ENCODE measurements around the gene CDKN2C.
"Not testable (repeated sequence)": the region's sequence is repeated elsewhere in the genome, so short reads cannot be mapped to it uniquely, and the experiment has no call there.

The CDKN2C gene

DNA sequence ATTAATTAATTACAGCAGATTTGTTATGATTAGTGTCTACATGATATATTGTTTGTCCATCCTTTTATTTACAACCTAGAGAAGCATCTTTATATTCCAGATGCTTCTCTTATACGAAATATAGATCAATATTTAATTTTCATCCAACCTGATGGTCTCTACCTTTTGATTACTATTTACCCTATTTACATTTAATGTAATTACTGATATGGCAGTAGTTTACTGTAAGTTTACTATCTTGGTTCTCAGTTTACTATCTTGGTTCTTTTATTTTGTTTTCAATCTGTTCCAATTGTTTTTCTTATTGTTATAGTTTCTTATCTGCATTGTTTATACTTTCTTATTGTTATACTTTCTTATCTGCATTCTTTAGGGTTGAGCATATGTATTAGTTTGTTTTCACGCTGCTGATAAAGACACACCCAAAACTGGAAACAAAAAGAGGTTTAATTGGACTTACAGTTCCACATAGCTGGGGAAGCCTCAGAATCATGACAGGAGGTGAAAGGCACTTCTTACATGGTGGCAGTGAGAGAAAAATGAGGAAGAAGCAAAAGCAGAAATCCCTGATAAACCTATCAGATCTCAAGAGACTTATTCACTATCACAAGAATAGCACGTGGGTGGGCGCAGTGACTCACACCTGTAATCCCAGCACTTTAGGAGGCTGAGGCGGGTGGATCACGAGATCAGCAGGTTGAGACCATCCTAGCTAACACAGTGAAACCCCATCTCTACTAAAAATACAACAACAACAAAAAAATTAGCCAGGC, 38.9 kb upstream of the CDKN2C start:
- no peak for DNase-seq (ENCODE audit: low spot score)
- in situ Hi-C loops (cut with MboI; ENCODE audit: low pct_unique_long_range_greater_than_20kb, low sequenced_read_pairs, unreplicated experiment) = loop anchor here (10.0 kb wide), 1 partner anchor 114 kb away; no protein-coding TSS in a partner anchor
- TF ChIP-seq, protein P1, sequence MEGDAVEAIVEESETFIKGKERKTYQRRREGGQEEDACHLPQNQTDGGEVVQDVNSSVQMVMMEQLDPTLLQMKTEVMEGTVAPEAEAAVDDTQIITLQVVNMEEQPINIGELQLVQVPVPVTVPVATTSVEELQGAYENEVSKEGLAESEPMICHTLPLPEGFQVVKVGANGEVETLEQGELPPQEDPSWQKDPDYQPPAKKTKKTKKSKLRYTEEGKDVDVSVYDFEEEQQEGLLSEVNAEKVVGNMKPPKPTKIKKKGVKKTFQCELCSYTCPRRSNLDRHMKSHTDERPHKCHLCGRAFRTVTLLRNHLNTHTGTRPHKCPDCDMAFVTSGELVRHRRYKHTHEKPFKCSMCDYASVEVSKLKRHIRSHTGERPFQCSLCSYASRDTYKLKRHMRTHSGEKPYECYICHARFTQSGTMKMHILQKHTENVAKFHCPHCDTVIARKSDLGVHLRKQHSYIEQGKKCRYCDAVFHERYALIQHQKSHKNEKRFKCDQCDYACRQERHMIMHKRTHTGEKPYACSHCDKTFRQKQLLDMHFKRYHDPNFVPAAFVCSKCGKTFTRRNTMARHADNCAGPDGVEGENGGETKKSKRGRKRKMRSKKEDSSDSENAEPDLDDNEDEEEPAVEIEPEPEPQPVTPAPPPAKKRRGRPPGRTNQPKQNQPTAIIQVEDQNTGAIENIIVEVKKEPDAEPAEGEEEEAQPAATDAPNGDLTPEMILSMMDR (IDR thresholded peaks at IDR 0.05; ENCODE audit: extremely low read depth, insufficient read depth, missing control alignments) = no peak

DNA sequence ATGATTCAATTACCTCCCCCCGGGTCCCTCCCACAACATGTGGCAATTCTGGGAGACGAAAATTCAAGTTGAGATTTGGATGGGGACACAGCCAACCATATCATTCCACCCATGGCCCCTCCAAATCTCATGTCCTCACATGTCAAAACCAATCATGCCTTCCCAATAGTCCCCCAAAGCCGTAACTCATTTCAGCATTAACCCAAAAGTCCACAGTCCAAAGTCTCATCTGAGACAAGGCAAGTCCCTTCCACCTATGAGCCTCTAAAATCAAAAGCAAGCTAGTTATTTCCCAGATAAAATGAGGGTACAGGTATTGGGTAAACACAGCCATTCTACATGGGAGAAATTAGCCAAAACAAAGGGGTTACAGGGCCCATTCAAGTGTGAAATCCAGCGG, 38.0 kb upstream of the CDKN2C start:
- in situ Hi-C loops (cut with MboI; ENCODE audit: low pct_unique_long_range_greater_than_20kb, low sequenced_read_pairs, unreplicated experiment) = loop anchor here (10.0 kb wide), 1 partner anchor 113 kb away; no protein-coding TSS in a partner anchor
- not testable (repeated sequence) for DNase-seq (ENCODE audit: low spot score)

DNA sequence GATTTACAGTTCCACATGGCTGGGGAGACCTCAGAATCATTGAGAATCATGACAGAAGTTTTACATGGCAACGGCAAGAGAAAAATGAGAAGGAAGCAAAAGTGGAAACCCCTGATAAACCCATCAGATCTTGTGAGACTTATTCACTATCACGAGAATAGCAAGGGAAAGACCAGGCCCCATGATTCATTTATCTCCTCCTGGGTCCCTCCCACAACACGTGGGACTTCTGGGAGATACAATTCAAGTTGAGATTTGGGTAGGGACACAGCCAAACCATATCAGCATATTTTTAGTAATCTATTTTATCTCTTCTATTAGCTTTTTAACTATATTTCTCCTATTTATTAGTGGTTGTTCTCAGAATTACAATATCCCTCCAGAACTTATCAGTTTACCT, 36.3 kb upstream of the CDKN2C start:
- DNase-seq (ENCODE audit: low spot score) = not testable (repeated sequence)
- in situ Hi-C loops (cut with MboI; ENCODE audit: low pct_unique_long_range_greater_than_20kb, low sequenced_read_pairs, unreplicated experiment) = loop anchor here (10.0 kb wide), 1 partner anchor 111 kb away; no protein-coding TSS in a partner anchor

DNA sequence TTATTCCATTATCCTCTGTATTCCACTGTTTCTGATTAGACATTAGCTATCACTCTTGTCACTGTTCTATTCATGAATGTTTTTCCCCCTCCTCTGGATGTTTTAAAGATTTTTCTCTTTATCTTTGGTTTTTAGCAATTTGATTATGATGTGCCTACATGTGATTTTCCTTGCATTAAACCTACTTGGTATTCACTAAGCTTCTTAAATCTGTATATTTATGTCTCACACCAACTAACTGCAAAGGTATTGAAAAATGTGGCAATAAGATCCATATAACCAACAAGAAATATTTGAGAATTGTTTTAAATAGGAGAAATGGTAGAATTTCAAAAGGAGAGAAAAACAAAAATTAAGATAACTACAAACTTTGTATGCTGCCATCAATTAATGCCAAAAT, 35.2 kb upstream of the CDKN2C start:
- TF ChIP-seq, protein P1 (IDR thresholded peaks at IDR 0.05; ENCODE audit: extremely low read depth, insufficient read depth, missing control alignments) = no peak
- no peak for DNase-seq (ENCODE audit: low spot score)
- in situ Hi-C loops (cut with MboI; ENCODE audit: low pct_unique_long_range_greater_than_20kb, low sequenced_read_pairs, unreplicated experiment) = loop anchor here (10.0 kb wide), 1 partner anchor 110 kb away; no protein-coding TSS in a partner anchor

DNA sequence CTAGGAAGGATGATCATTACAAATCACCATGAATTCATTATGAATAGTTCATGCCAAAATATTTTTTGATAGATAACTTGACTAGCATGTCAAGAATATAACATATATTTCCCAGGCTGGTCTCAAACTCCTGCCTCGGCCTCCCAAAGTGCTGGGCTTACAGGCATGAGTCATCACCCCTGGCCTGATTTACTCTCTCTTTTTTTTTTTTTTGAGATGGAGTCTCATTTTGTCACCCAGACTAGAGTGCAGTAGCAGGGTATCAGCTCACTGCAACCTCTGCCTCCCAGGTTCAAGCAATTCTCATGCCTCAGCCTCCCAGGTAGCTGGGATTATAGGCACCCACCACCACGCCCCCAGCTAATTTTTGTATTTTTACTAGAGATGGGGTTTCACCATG, 34.8 kb upstream of the CDKN2C start:
- DNase-seq (ENCODE audit: low spot score) = not testable (repeated sequence)
- in situ Hi-C loops (cut with MboI; ENCODE audit: low pct_unique_long_range_greater_than_20kb, low sequenced_read_pairs, unreplicated experiment) = loop anchor here (10.0 kb wide), 1 partner anchor 110 kb away; no protein-coding TSS in a partner anchor

DNA sequence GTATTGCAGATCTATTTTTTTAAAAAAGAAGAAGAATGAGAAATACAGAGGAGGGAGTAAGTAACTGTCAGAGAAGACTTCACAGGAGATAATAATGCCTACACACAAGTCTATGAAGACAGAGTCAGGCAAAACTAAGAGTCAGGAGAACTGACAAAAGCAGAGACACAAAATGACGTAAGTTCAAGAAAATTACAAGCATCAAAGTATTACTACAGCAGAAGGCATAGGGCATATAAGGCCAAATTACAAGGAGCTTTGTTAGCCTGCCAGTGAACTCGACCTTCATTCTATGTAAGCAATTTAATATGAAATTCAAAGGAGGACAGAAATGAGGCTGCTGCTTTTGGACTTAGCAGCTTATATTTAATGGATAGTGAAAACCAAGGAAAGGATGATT, 33.7 kb upstream of the CDKN2C start:
- DNase-seq (ENCODE audit: low spot score) = no peak
- TF ChIP-seq, protein P1 (IDR thresholded peaks at IDR 0.05; ENCODE audit: extremely low read depth, insufficient read depth, missing control alignments) = no peak
- in situ Hi-C loops (cut with MboI; ENCODE audit: low pct_unique_long_range_greater_than_20kb, low sequenced_read_pairs, unreplicated experiment) = loop anchor here (10.0 kb wide), 1 partner anchor 108 kb away; no protein-coding TSS in a partner anchor

DNA sequence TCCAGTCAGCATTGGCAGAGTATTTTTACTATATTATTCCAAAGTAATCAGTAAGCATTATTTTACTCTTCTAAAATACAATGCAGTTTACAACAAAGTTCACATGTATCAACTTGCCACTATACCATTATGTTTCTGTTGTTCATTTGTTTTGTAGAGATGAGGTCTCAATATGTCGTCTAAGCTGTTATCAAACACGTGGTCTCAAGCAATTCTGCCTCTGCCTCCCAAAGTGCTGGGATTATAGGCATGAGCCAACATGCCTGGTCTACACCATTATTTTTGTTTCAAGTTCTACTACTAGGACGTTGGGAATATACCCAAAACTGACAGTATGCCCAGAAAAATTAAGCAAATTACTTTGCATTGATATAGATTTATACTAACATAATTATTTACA, 29.8 kb upstream of the CDKN2C start:
- in situ Hi-C loops (cut with MboI; ENCODE audit: low pct_unique_long_range_greater_than_20kb, low sequenced_read_pairs, unreplicated experiment) = no loop called here
- TF ChIP-seq, protein P1 (IDR thresholded peaks at IDR 0.05; ENCODE audit: extremely low read depth, insufficient read depth, missing control alignments) = no peak
- no peak for DNase-seq (ENCODE audit: low spot score)

DNA sequence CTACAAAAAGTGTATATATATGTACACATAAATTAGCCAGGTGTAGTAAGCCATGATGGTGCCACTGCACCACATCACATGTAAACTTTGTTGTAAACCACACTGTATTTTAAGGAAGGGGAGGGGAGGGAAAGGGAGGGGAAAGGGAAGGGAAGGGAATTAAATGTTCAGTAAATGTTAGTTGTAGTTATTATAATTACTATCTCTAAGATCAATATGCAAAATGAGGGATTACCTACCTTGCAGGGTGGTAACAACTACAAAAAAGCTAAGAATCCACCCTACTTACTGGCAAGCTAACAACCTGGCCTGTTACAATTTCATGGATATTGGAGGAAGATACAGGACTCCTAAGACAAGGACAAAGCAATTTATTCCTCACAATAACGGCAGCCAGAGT, 27.7 kb upstream of the CDKN2C start:
- no peak for DNase-seq (ENCODE audit: low spot score)
- TF ChIP-seq, protein P1 (IDR thresholded peaks at IDR 0.05; ENCODE audit: extremely low read depth, insufficient read depth, missing control alignments) = no peak
- in situ Hi-C loops (cut with MboI; ENCODE audit: low pct_unique_long_range_greater_than_20kb, low sequenced_read_pairs, unreplicated experiment) = no loop called here

Data from GM13977 (cell line).